NB4 (cell line): ENCODE data around the gene STRIP2.
"Not testable (repeated sequence)": the region's sequence is repeated elsewhere in the genome, so short reads cannot be mapped to it uniquely, and the experiment has no call there.

ENCODE experiments used
- MYC ChIP-seq: IDR thresholded peaks from 2 replicates; pipeline ENCODE4 v1.6.1; 2011; ENCODE audit warnings: low read depth, low read length
- POLR2A ChIP-seq: IDR thresholded peaks from 2 replicates; pipeline ENCODE4 v1.6.1; 2011; ENCODE audit warnings: mild to moderate bottlenecking; ENCODE audit not compliant: insufficient read length; ENCODE audit errors: extremely low read depth
- TF ChIP-seq, protein P1 (sequence below): IDR thresholded peaks from one replicate; pipeline ENCODE4 v1.5.1; 2012; ENCODE audit warnings: low read depth, low read length

DNA sequence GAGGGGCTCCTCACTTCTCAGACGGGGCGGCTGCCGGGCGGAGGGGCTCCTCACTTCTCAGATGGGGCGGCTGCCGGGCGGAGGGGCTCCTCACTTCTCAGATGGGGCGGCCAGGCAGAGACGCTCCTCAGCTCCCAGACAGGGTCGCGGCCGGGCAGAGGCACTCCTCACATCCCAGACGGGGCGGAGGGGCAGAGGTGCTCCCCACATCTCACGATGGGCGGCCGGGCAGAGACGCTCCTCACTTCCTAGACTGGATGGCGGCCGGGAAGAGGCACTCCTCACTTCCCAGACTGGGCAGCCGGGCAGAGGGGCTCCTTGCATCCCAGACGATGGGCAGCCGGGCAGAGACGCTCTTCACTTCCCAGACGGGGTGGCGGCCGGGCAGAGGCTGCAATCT lies 42.2 kb downstream of the STRIP2 start:
- TF ChIP-seq POLR2A, MYC: not testable (repeated sequence)
- TF ChIP-seq, protein P1, sequence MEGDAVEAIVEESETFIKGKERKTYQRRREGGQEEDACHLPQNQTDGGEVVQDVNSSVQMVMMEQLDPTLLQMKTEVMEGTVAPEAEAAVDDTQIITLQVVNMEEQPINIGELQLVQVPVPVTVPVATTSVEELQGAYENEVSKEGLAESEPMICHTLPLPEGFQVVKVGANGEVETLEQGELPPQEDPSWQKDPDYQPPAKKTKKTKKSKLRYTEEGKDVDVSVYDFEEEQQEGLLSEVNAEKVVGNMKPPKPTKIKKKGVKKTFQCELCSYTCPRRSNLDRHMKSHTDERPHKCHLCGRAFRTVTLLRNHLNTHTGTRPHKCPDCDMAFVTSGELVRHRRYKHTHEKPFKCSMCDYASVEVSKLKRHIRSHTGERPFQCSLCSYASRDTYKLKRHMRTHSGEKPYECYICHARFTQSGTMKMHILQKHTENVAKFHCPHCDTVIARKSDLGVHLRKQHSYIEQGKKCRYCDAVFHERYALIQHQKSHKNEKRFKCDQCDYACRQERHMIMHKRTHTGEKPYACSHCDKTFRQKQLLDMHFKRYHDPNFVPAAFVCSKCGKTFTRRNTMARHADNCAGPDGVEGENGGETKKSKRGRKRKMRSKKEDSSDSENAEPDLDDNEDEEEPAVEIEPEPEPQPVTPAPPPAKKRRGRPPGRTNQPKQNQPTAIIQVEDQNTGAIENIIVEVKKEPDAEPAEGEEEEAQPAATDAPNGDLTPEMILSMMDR: not testable (repeated sequence)
